Urinary bladder (tissue), 4 donors: ENCODE data around the gene NR1I2. TPM values are rescaled to one million over a fixed set of nuclear protein-coding genes. Genes with fewer than 3 reads are reported as not detected.

Experiments used
- DNase-seq: peaks from one replicate; pipeline ENCODE4 v3.0.0-alpha.2; 2015; ENCODE audit errors: extremely low spot score
- H3K27ac ChIP-seq: one replicate; pipeline ENCODE4 v1.5.1; 2013; ENCODE audit warnings: low read depth, mild to moderate bottlenecking, moderate library complexity
- H3K36me3 ChIP-seq: one replicate; pipeline ENCODE4 v1.6.1; 2013; ENCODE audit warnings: mild to moderate bottlenecking, moderate library complexity; ENCODE audit not compliant: insufficient read depth
- H3K4me1 ChIP-seq: one replicate; pipeline ENCODE4 v1.6.1; 2013; ENCODE audit warnings: mild to moderate bottlenecking, moderate library complexity; ENCODE audit not compliant: insufficient read depth
- H3K4me3 ChIP-seq: one replicate; pipeline ENCODE4 v1.5.1; 2013; ENCODE audit warnings: low read depth, low read length
- WGBS: extraction: QIAGEN DNeasy Blood & Tissue Kit; methylation state at CpG from one replicate; pipeline ENCODE4 v1.1.7; 2013; 5-methylcytosine and 5-hydroxymethylcytosine counted together
- polyA plus RNA-seq: library from polyadenylated mRNA; stranded (reverse); fragments of 200-250 nt; gene quantifications from one replicate; pipeline ENCODE4 v1.2.3, GENCODE V29; 2013
- total RNA-seq: library from RNA; depleted of rRNA; stranded (reverse); fragments of >200 nt; gene quantifications from one replicate; pipeline ENCODE4 v1.2.3, GENCODE V29; 2014
- donor health status: healthy with polysubstance abuse.
- donor health status: healthy.

The NR1I2 gene
- total and polyA plus RNA-seq, 2 donors = 0.11 TPM

GRCh38 chr3:119767936-119768601 is 13.8 kb upstream of the NR1I2 start:
- Histone ChIP-seq H3K36me3 (no peaks in the 10 kb centered on the region), H3K4me3 (no peak overlapping the region), H3K27ac (no peak overlapping the region), H3K4me1 (no peaks in the 10 kb centered on the region)
- no peak for DNase-seq
- 87% methylated on average over 6 of the region's 6 CpGs for WGBS

GRCh38 chr3:119768668-119769393 is 13.1 kb upstream of the NR1I2 start:
- H3K27ac ChIP-seq = no peak overlapping the region
- no peak overlapping the region for H3K4me3 ChIP-seq
- no peaks in the 10 kb centered on the region for H3K36me3 ChIP-seq
- 90% methylated on average over 9 of the region's 9 CpGs for WGBS
- H3K4me1 ChIP-seq = no peaks in the 10 kb centered on the region
- no peak for DNase-seq

- Histone ChIP-seq H3K4me3 (no peak overlapping the region), H3K4me1 (no peaks in the 10 kb centered on the region), H3K27ac (no peak overlapping the region), H3K36me3 (no peaks in the 10 kb centered on the region)
- no peak for DNase-seq
- WGBS = 74% methylated on average over 8 of the region's 8 CpGs
These were observed 12.3 kb upstream of the NR1I2 start for GRCh38 chr3:119769394-119770149.

- H3K27ac ChIP-seq = no peak overlapping the region
- 44% methylated on average over 2 of the region's 2 CpGs for WGBS
These were observed 7.5 kb upstream of the NR1I2 start for GRCh38 chr3:119774444-119774843.

DNA sequence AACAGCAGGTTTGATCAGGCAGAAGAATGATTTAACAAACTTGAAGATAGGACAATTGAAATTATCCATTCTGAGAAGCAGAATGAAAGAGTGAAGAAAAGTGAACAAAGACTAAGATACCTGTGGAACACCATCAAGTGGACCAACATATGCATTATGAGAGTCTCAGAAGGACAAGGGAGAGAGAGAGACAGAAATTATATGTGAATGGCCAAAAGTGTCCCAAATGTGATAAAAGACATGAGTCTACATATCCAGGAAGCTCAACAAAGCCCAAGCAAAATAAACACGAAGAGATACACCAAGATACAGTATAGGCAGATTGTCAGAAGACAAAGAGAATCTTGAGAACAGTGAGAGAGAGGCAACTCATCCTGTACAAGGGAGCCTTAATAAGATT is 5.6 kb upstream of the NR1I2 start:
- no peak overlapping the region for H3K4me3 ChIP-seq
- no peak overlapping the region for H3K27ac ChIP-seq
- H3K4me1 ChIP-seq = no peaks in the 10 kb centered on the region
- H3K36me3 ChIP-seq = no peaks in the 10 kb centered on the region
- DNase-seq = no peak
- 57% methylated on average over 1 of the region's 1 CpG for WGBS

More at GRCh38 chr3:119774444-119774843, 7.5 kb upstream of the NR1I2 start:
- no peak for DNase-seq
- Histone ChIP-seq H3K4me3 (no peak overlapping the region), H3K36me3 (no peaks in the 10 kb centered on the region), H3K4me1 (no peaks in the 10 kb centered on the region)

GRCh38 chr3:119778176-119778575 is 3.7 kb upstream of the NR1I2 start:
- H3K27ac ChIP-seq = no peak overlapping the region
- H3K36me3 ChIP-seq = no peaks in the 10 kb centered on the region
- no peak for DNase-seq
- no peak overlapping the region for H3K4me3 ChIP-seq
- no peaks in the 10 kb centered on the region for H3K4me1 ChIP-seq
- 93% methylated on average over 1 of the region's 1 CpG for WGBS

DNA sequence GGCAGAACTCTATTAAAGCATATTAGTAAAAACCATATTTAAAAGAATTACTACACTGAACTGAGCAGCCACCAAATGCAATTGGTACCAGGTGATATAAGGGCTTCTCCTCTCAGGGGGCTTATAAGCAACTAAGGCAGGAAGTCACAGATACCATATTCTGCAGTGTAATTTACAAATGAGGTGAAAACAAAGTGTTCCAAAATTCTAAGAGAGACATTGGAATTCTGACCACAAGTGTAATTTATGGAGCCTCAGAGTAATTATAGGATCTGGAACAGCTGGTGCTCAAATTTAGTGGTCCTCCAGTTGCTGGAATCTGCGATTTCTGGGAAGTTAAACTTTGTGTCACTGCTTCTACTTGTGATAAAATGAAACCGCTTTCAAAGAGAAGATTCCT is 3.1 kb upstream of the NR1I2 start:
- Histone ChIP-seq H3K27ac (no peak overlapping the region), H3K36me3 (no peaks in the 10 kb centered on the region), H3K4me3 (no peak overlapping the region), H3K4me1 (no peaks in the 10 kb centered on the region)
- no peak for DNase-seq
- WGBS = 80% methylated on average over 2 of the region's 2 CpGs

DNA sequence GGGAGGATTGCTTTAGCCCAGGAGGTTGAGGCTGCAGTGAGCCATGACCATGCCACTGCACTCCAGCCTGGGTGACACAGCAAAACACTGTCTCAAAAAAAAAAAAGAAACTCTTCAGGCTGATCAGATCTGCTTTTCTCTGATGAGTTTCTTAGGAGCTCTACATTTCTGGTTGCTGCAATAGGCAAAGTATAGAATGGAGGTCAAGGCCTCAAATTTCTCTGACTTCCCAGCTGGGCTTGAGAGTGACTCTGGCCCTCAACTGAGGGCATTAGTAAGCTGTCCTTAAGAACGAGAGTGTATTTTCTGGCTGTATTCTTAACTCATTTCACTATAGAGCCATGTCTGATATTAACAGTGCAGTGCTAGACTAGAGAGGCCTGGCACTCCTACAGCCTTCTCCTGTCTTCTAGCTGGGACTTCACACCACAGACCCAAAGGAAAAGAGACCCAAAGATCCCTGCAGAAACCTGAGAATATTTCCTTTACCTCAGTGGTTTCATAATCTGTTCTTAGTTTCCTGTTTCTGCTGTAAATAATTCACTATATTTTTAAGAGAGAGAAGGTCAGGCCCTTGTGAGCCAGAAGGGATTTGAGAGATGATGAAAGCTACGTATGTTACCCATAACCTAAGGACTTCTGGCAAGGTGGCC is 2.0 kb upstream of the NR1I2 start:
- no peaks in the 10 kb centered on the region for H3K36me3 ChIP-seq
- no peak overlapping the region for H3K4me3 ChIP-seq
- no peaks in the 10 kb centered on the region for H3K4me1 ChIP-seq
- 69% methylated on average over 2 of the region's 2 CpGs for WGBS
- no peak for DNase-seq
- no peak overlapping the region for H3K27ac ChIP-seq

DNA sequence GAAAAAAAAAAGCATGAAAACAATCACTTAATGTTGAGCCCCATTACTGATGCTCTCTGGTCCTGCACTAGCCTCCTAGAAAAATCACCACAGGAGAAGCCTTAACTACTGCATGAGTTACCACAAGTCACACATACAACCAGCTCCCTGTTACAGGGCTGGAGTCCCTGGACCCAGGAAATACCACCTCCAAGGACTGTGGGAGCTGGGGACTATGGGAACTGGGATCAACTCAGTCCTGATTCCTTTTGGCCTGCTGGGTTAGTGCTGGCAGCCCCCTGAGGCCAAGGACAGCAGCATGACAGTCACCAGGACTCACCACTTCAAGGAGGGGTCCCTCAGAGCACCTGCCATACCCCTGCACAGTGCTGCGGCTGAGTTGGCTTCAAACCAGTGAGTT is 559 bp downstream of the NR1I2 start:
- DNase-seq = no peak
- WGBS = 98% methylated on average over 1 of the region's 1 CpG
- no peaks in the 10 kb centered on the region for H3K4me1 ChIP-seq
- no peak overlapping the region for H3K27ac ChIP-seq
- H3K4me3 ChIP-seq = no peak overlapping the region
- H3K36me3 ChIP-seq = no peaks in the 10 kb centered on the region

DNA sequence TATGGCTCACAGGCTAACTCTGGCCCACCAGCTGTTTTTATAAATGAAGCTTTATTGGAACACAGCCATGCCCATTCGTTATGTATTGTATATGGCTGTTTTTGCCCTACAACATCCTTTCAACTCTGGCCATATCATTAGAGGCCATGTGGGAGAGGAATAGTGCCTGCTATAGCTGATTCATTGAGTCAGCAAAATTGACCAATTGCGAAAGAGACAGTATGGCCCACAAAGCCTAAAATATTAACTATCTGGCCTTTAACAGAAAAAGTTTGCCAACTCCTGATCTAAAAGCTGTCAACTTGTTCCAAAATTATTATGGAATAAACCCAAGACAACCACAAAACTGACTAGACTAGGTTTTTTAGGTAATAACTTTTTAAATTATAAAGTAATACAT is 1.4 kb downstream of the NR1I2 start:
- 83% methylated on average over 2 of the region's 2 CpGs for WGBS
- DNase-seq = no peak
- Histone ChIP-seq H3K27ac (no peak overlapping the region), H3K36me3 (no peaks in the 10 kb centered on the region), H3K4me3 (no peak overlapping the region), H3K4me1 (no peaks in the 10 kb centered on the region)

DNA sequence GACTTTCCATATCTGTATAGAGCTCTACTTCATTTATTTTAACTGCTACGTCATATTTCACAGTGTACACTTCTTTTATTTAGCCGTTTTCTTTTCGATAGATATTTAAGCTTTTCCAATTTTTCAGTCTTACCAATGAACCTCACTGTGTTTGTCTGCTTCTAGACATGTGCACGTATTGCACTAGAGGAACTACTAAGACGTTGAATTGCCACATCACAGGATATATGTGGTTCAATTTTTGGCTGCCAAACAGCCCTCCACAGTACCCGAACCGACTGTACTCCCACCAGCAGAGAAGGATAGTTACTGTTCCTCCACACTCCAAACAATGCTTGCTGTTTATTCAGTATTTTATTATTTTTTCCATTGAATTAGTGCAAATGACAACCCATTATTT is 2.0 kb downstream of the NR1I2 start:
- 77% methylated on average over 7 of the region's 7 CpGs for WGBS
- Histone ChIP-seq H3K4me3 (no peak overlapping the region), H3K27ac (no peak overlapping the region)

GRCh38 chr3:119786409-119786808 is 4.5 kb downstream of the NR1I2 start:
- H3K4me1 ChIP-seq = no peaks in the 10 kb centered on the region
- 87% methylated on average over 2 of the region's 2 CpGs for WGBS
- DNase-seq = no peak
- H3K4me3 ChIP-seq = no peak overlapping the region
- no peak overlapping the region for H3K27ac ChIP-seq
- no peaks in the 10 kb centered on the region for H3K36me3 ChIP-seq

More for the DNA sequence above, 2.0 kb downstream of the NR1I2 start:
- DNase-seq = no peak
- H3K4me1 ChIP-seq = no peaks in the 10 kb centered on the region
- no peaks in the 10 kb centered on the region for H3K36me3 ChIP-seq

- no peaks in the 10 kb centered on the region for H3K4me1 ChIP-seq
- H3K36me3 ChIP-seq = no peaks in the 10 kb centered on the region
- no peak for DNase-seq
- WGBS = 94% methylated on average over 3 of the region's 3 CpGs
- no peak overlapping the region for H3K4me3 ChIP-seq
- H3K27ac ChIP-seq = no peak overlapping the region
These were observed 8.5 kb downstream of the NR1I2 start for GRCh38 chr3:119790369-119790768.
